COR-L47 (cell line): Measurements from ENCODE around the gene NRG3.
"Not testable (repeated sequence)": the region's sequence is repeated elsewhere in the genome, so short reads cannot be mapped to it uniquely, and the experiment has no call there.

Experiments
- DNase-seq: peaks from one replicate; lab custom pipeline; 2025; lab: John Stamatoyannopoulos, UW

NRG3 gene

GRCh38 chr10:82981137-82981723 lies 1106.2 kb downstream of the NRG3 start:
- DNase-seq: no peak

- DNase-seq: no peak
Observed at GRCh38 chr10:82982110-82982608, 1107.2 kb downstream of the NRG3 start.

- no peak for DNase-seq
Observed at GRCh38 chr10:82986216-82986615, 1111.2 kb downstream of the NRG3 start.

GRCh38 chr10:83006479-83006878 lies 1131.5 kb downstream of the NRG3 start:
- not testable (repeated sequence) for DNase-seq

- DNase-seq: no peak
Observed at GRCh38 chr10:83007510-83007909, 1132.5 kb downstream of the NRG3 start.

- no peak for DNase-seq
Observed at GRCh38 chr10:83012866-83013265, 1137.9 kb downstream of the NRG3 start.

GRCh38 chr10:83017076-83017867 lies 1142.3 kb downstream of the NRG3 start:
- DNase-seq: no peak

- no peak for DNase-seq
Observed at GRCh38 chr10:83023662-83024061, 1148.7 kb downstream of the NRG3 start.
